ENCODE results near the gene NAT9. TPM values are rescaled to one million over a fixed set of nuclear protein-coding genes. Genes with fewer than 3 reads are reported as not detected.

NAT9 gene
- total and polyA plus RNA-seq, 10 donors, result 25.6 to 48.4 (median 38.5) TPM

DNA sequence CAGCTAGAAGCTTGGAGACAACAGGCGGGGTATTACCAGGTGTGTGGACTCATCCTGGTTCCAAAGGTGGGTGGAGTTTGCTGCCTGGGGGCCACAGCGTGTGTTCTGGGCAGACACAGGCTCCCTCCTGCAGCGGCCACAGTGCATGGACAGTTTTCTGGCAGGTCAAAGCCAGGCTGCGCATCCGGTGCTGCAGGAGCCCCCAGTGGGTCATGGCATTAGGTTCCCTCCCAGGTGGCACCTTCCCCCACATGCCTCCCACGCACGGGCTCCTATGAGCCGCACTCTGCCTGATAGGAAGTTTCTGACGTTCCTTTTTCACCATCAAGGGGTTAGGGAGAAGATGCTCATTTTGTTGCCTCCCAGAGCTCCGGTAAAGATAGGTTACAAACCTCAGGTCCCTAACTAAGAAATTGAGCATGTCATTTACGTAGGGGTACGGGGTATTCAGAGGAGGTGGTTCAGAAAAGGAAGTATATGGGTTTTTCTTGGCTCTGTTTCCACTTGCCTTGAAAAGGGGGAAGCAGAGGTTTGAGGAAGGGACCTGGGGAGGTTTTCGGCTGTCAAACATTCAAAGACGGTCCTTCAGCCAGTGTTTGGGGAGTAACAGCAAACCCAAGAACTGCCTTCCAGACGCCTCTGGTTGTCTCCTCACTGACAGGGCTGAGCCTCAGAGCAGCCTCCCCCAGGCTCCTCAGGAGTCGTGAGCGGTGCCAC, 32.7 kb upstream of the NAT9 start:
- TF ChIP-seq POLR2AphosphoS5 (IDR thresholded peaks at IDR 0.05) (no peak), POLR2A (IDR thresholded peaks at IDR 0.05) (no peak)
- TF ChIP-seq, protein P1, sequence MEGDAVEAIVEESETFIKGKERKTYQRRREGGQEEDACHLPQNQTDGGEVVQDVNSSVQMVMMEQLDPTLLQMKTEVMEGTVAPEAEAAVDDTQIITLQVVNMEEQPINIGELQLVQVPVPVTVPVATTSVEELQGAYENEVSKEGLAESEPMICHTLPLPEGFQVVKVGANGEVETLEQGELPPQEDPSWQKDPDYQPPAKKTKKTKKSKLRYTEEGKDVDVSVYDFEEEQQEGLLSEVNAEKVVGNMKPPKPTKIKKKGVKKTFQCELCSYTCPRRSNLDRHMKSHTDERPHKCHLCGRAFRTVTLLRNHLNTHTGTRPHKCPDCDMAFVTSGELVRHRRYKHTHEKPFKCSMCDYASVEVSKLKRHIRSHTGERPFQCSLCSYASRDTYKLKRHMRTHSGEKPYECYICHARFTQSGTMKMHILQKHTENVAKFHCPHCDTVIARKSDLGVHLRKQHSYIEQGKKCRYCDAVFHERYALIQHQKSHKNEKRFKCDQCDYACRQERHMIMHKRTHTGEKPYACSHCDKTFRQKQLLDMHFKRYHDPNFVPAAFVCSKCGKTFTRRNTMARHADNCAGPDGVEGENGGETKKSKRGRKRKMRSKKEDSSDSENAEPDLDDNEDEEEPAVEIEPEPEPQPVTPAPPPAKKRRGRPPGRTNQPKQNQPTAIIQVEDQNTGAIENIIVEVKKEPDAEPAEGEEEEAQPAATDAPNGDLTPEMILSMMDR (IDR thresholded peaks at IDR 0.05 in 8 of 11, conservative IDR thresholded peaks at IDR 0.05 in 3 of 11), result no peak
- Histone ChIP-seq H3K36me3 (peaks cover 0 to 80% (median 17%) of the 10 kb centered on the region in 6 donors), H3K27ac (no peak overlapping the region)

DNA sequence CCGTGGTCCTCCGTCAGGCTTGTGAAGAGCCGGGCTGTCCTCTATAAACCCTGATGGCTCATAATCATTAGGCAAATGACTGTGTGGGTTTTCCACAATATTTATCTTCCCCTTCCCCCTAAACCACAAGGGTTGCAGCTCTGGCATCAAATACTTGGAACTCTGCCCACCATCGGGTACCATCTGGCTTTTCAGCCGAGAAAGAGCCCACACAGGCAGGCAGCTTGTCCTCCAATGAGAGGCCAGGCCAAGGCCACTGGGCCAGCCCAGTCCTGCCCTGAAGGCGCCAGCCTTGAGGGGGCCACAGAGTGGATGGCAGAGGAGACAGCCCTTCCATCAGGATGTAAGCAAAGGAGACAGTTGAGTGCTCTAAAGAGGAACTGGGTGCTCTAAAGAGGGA, 31.8 kb upstream of the NAT9 start:
- no peak overlapping the region for H3K4me3 ChIP-seq
- H3K36me3 ChIP-seq, result peaks cover 0 to 80% (median 23%) of the 10 kb centered on the region in 6 donors
- no peak for DNase-seq
- H3K27ac ChIP-seq, result no peak overlapping the region
- H3K27me3 ChIP-seq (replicated peaks in 1 of 7), result no peaks in the 10 kb centered on the region
- no peak for TF ChIP-seq POLR2AphosphoS5 (IDR thresholded peaks at IDR 0.05)
- TF ChIP-seq, protein P1 (IDR thresholded peaks at IDR 0.05 in 8 of 11, conservative IDR thresholded peaks at IDR 0.05 in 3 of 11), result no peak
- TF ChIP-seq POLR2A (IDR thresholded peaks at IDR 0.05), result no peak
- intact Hi-C loops (cut with DNase I; ENCODE audit: low total_unique reads), result no loop called here
- no peaks in the 10 kb centered on the region for H3K9me3 ChIP-seq
- peaks cover 0 to 41% (median 11%) of the 10 kb centered on the region in 6 donors for H3K4me1 ChIP-seq
- WGBS, 5 donors, result 35 to 64% (median 56%) methylated on average over 6 of the region's 6 CpGs

More for the DNA sequence above, 32.7 kb upstream of the NAT9 start:
- intact Hi-C loops (cut with DNase I; ENCODE audit: low total_unique reads), result no loop called here
- 54 to 79% (median 62%) methylated on average over 16 to 17 of the region's 17 CpGs for WGBS, 5 donors
- no peaks in the 10 kb centered on the region for H3K27me3 ChIP-seq (replicated peaks in 1 of 7)
- no peaks in the 10 kb centered on the region for H3K9me3 ChIP-seq
- peaks cover 0 to 51% (median 13%) of the 10 kb centered on the region in 6 donors for H3K4me1 ChIP-seq
- DNase-seq, result no peak
- no peak overlapping the region for H3K4me3 ChIP-seq

DNA sequence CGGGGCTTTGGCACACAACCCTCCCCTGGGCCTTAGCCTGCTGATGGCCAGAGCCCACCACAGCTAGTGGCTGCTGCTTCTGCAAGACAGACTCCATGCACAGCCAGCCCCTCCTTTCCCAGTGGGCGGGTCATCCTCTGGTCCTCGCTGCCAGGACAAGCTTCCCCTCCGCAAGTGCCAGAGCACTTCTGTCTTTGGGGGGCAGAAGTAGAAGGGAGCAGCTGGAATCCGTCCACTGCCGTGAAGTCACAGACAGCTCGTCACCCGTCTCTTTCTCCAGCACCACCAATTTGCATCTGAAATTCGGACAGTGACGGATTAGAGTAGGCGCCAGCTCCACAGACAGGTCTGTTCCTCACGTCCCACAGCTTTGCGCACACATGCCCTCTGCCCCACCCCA, 31.3 kb upstream of the NAT9 start:
- DNase-seq, result no peak
- 87 to 90% (median 88%) methylated on average over 12 to 13 of the region's 13 CpGs for WGBS, 5 donors

DNA sequence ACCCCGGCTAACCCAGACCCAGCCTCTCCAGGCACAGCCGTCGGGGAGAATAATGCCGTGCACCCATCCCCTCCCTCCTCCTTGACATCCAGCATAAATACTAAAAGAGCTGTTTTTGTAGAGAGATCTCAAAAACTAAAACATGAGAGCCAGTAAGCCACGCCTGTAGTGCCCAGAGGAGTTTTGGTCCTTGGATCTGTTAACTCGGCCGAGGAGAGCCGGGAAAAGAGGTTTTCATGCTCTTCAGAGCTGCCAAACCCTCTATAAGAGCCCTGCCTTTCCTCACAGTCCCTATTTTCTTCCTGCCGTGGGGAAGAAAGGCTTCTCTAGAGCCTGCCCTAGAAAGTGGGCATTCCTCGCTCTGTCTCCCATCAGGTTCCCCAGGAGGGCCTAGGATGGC, 30.2 kb upstream of the NAT9 start:
- Histone ChIP-seq H3K27me3 (replicated peaks in 1 of 7) (no peaks in the 10 kb centered on the region), H3K9me3 (no peaks in the 10 kb centered on the region), H3K27ac (no peak overlapping the region), H3K36me3 (peaks cover 0 to 92% (median 27%) of the 10 kb centered on the region in 6 donors), H3K4me1 (peaks cover 0 to 25% (median 2%) of the 10 kb centered on the region in 6 donors), H3K4me3 (no peak overlapping the region)
- 91 to 96% (median 94%) methylated on average over 10 of the region's 10 CpGs for WGBS, 5 donors
- intact Hi-C loops (cut with DNase I; ENCODE audit: low total_unique reads), result no loop called here
- no peak for TF ChIP-seq POLR2AphosphoS5 (IDR thresholded peaks at IDR 0.05)
- TF ChIP-seq, protein P1 (IDR thresholded peaks at IDR 0.05 in 8 of 11, conservative IDR thresholded peaks at IDR 0.05 in 3 of 11), result no peak
- no peak for TF ChIP-seq POLR2A (IDR thresholded peaks at IDR 0.05)
- no peak for DNase-seq

More for the DNA sequence above, 31.3 kb upstream of the NAT9 start:
- Histone ChIP-seq H3K4me3 (no peak overlapping the region), H3K27ac (no peak overlapping the region), H3K27me3 (replicated peaks in 1 of 7) (no peaks in the 10 kb centered on the region), H3K4me1 (peaks cover 0 to 36% (median 8%) of the 10 kb centered on the region in 6 donors), H3K9me3 (no peaks in the 10 kb centered on the region), H3K36me3 (peaks cover 0 to 81% (median 25%) of the 10 kb centered on the region in 6 donors)
- TF ChIP-seq POLR2AphosphoS5 (IDR thresholded peaks at IDR 0.05) (no peak), POLR2A (IDR thresholded peaks at IDR 0.05) (no peak)
- TF ChIP-seq, protein P1 (IDR thresholded peaks at IDR 0.05 in 8 of 11, conservative IDR thresholded peaks at IDR 0.05 in 3 of 11), result no peak
- intact Hi-C loops (cut with DNase I; ENCODE audit: low total_unique reads), result no loop called here

Measured in spleen (tissue), 11 donors.